ENCODE measurements around the gene SLC19A1. TPM values are rescaled to one million over a fixed set of nuclear protein-coding genes. Genes with fewer than 3 reads are reported as not detected.
"Not testable (repeated sequence)": the region's sequence is repeated elsewhere in the genome, so short reads cannot be mapped to it uniquely, and the experiment has no call there.

The SLC19A1 gene
- total RNA-seq, 1 experiment from 2014 or later: 25.5 TPM

GRCh38 chr21:45578176-45578801 is 36.0 kb upstream of the SLC19A1 start:
- DNase-seq (ENCODE audit: low read depth): no peak
- in situ Hi-C loops (cut with HindIII; ENCODE audit: low pct_unique_long_range_greater_than_20kb, low sequenced_read_pairs): no loop called here

- in situ Hi-C loops (cut with HindIII; ENCODE audit: low pct_unique_long_range_greater_than_20kb, low sequenced_read_pairs): no loop called here
- DNase-seq (ENCODE audit: low read depth): no peak
These were observed 35.5 kb upstream of the SLC19A1 start for GRCh38 chr21:45577801-45578175.

DNA sequence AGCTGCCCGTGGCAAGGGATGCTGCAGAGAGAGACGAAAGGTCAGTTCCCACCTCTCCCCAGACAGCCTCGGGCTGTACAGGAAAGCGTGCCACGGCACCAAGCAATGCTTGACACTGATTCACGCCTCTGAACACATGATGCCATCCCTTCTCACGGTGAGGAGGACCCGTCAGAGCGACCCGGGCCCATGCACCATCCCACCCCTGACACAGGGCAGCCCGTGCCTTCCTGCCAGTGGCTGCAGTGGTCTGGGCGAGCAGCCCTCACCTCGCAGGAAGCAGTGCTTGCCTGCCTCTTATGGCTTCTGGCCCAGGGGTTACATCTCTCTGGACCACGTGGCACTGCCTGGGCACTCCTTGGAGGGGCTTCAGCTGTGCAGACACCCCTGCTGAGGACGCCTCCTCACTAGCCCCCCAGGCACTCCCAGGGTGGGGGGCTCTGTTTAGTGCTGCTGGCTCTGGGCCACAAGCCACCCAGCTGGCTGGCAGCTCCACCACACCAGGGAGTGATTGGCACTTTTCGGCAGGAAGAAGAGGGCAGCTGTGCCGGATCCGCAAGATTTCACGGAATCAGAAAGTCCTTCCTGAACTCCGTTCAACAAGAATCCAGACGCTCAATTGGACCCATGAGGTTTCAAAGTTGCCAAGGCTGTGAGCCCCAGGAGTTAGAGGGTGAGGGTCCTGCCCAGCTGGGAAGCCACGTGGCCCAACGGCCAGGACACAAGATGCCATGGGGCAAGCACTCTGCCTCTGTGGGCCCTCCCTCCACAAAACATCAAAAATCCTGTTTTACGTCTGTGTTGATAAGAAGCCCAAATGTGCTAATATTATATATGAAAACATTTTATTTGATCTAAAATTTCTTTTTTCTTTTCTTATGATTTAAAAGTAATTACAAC is 34.8 kb upstream of the SLC19A1 start:
- in situ Hi-C loops (cut with HindIII; ENCODE audit: low pct_unique_long_range_greater_than_20kb, low sequenced_read_pairs): no loop called here
- no peak for DNase-seq (ENCODE audit: low read depth)

DNA sequence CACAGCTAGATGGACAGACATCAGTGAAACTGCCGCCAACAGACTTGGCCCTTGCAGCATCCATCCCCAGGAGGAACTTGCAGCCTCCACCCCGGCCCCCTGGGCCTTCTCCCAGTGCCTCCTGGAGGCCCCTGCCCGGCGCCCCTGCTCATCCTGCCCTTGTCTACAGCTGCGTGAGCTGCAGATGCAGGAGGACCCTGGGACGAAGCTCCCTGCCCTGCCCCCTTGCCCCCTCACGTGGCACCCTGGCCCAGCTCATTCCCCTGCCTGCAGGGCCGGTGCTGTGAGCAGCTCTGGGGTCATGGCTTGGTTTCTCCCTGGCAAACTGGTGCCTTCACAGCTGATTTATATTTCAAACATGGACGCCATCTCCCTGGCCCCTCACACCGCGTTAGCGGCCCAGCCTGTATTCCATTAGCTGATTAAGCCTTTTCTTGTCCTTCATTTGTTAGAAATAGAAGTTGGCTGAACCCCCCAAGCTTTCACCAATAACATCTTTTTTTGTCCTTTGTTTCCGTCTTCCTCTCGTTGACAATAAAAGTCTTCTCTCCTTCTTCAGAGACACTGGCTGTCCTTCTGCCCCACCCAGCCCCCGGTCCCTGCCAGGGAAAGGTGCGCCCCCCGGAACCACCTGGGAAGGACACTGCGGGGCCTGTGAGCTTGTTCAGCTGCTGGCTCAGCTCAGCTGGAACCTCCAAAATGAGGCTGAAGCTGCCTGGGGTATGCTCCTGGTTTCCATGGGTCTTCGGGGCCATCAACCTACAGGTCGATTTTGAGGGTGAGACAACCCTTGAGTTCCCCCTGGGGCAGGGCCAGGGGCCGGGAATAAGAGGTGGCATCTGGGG is 34.0 kb upstream of the SLC19A1 start:
- in situ Hi-C loops (cut with HindIII; ENCODE audit: low pct_unique_long_range_greater_than_20kb, low sequenced_read_pairs): no loop called here
- no peak for DNase-seq (ENCODE audit: low read depth)

GRCh38 chr21:45575304-45575992 is 33.2 kb upstream of the SLC19A1 start:
- in situ Hi-C loops (cut with HindIII; ENCODE audit: low pct_unique_long_range_greater_than_20kb, low sequenced_read_pairs): no loop called here
- DNase-seq (ENCODE audit: low read depth): no peak

DNA sequence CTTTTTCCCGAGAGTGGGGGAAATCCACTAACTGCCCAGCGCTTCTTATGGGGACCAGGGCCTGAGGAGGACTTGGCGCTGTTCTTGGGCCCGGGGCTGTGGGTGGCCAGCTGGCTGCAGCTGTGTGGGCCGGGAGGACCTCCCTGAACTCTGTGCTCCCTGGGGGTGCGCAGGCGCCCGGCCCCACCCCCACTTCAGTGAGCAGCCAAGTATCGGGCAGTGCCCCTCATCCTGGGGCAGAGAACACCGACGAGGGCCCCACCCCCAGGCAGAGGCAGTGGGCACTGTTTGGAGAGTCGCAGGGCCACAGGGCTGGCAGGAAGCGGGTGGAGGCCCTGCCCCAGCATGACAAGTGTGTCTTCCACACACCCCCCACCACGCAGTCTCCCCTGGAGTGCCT is 32.5 kb upstream of the SLC19A1 start:
- in situ Hi-C loops (cut with HindIII; ENCODE audit: low pct_unique_long_range_greater_than_20kb, low sequenced_read_pairs): no loop called here
- no peak for DNase-seq (ENCODE audit: low read depth)

DNA sequence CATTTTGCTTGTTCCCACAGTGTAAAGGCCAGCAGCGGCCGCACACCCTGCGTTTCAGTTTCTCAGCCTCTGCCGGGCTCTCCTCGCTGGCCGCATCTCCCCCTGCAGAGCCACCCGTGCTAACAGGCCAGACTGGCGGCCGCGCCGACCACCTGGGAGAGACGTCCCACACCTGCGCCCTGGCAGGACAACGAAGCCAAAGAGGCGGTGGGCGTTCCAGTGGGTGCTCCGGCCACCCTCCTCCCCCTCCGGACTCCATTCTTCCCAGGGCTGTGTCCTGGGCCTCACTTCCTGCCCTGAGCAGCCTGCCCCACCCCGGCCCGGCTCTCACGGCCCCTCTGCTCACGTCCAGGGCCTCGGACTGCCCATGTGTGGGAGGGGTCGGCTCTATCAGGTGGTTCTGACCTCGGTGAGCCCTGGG is 31.9 kb upstream of the SLC19A1 start:
- DNase-seq (ENCODE audit: low read depth): no peak
- in situ Hi-C loops (cut with HindIII; ENCODE audit: low pct_unique_long_range_greater_than_20kb, low sequenced_read_pairs): no loop called here

- DNase-seq (ENCODE audit: low read depth): no peak
- in situ Hi-C loops (cut with HindIII; ENCODE audit: low pct_unique_long_range_greater_than_20kb, low sequenced_read_pairs): no loop called here
These were observed 31.3 kb upstream of the SLC19A1 start for GRCh38 chr21:45573452-45574035.

GRCh38 chr21:45572783-45573451 is 30.7 kb upstream of the SLC19A1 start:
- DNase-seq (ENCODE audit: low read depth): no peak
- in situ Hi-C loops (cut with HindIII; ENCODE audit: low pct_unique_long_range_greater_than_20kb, low sequenced_read_pairs): no loop called here

- in situ Hi-C loops (cut with HindIII; ENCODE audit: low pct_unique_long_range_greater_than_20kb, low sequenced_read_pairs): no loop called here
- DNase-seq (ENCODE audit: low read depth): no peak
These were observed 30.0 kb upstream of the SLC19A1 start for GRCh38 chr21:45572231-45572630.

GRCh38 chr21:45571641-45572040 is 29.4 kb upstream of the SLC19A1 start:
- in situ Hi-C loops (cut with HindIII; ENCODE audit: low pct_unique_long_range_greater_than_20kb, low sequenced_read_pairs): no loop called here
- no peak for DNase-seq (ENCODE audit: low read depth)

GRCh38 chr21:45570826-45571601 is 28.8 kb upstream of the SLC19A1 start:
- DNase-seq (ENCODE audit: low read depth): no peak
- in situ Hi-C loops (cut with HindIII; ENCODE audit: low pct_unique_long_range_greater_than_20kb, low sequenced_read_pairs): no loop called here

- in situ Hi-C loops (cut with HindIII; ENCODE audit: low pct_unique_long_range_greater_than_20kb, low sequenced_read_pairs): no loop called here
These were observed 27.8 kb upstream of the SLC19A1 start for GRCh38 chr21:45570071-45570470.

DNA sequence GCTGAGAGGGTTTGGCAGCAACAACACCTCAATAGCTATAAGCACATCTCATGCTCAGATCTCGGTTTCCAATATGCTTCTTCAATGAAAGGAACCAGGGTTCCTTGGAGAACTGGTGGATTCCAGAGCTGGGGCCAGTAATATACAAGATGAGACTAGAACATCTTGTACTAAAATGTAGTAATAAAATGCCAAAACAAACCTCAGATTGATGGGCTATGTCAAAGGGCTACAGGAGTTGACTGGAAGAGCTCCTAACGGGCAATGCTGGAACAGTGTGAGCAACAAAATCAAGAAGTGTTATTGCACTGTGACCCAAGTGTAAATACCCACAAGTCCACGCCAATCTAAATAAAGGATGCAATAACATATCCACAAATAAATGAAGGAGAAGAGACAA is 26.1 kb upstream of the SLC19A1 start:
- in situ Hi-C loops (cut with HindIII; ENCODE audit: low pct_unique_long_range_greater_than_20kb, low sequenced_read_pairs): no loop called here
- no peak for DNase-seq (ENCODE audit: low read depth)

More at GRCh38 chr21:45570071-45570470, 27.8 kb upstream of the SLC19A1 start:
- no peak for DNase-seq (ENCODE audit: low read depth)

GRCh38 chr21:45564137-45564536 is 21.9 kb upstream of the SLC19A1 start:
- in situ Hi-C loops (cut with HindIII; ENCODE audit: low pct_unique_long_range_greater_than_20kb, low sequenced_read_pairs); DNase-seq (ENCODE audit: low read depth): not testable (repeated sequence)

GRCh38 chr21:45562965-45563364 is 20.7 kb upstream of the SLC19A1 start:
- DNase-seq (ENCODE audit: low read depth): no peak
- in situ Hi-C loops (cut with HindIII; ENCODE audit: low pct_unique_long_range_greater_than_20kb, low sequenced_read_pairs): no loop called here

- DNase-seq (ENCODE audit: low read depth): no peak
- in situ Hi-C loops (cut with HindIII; ENCODE audit: low pct_unique_long_range_greater_than_20kb, low sequenced_read_pairs): no loop called here
These were observed 20.2 kb upstream of the SLC19A1 start for GRCh38 chr21:45562402-45562801.

Measured in Caki2 (cell line).